Activated naive CD4-positive, alpha-beta T cell treated with anti-CD3 and anti-CD28 coated beads, Interleukin-2, amount 50 U/mL, for 16 hours (primary cell): ENCODE results near the gene VSX1.
A peak's percentile ranks its signal among the peaks of the same experiment; 100 is the strongest.

ENCODE experiments used
- DNase-seq: peaks from one replicate; pipeline ENCODE4 v3.0.0-alpha.2; 2020

The VSX1 gene

DNA sequence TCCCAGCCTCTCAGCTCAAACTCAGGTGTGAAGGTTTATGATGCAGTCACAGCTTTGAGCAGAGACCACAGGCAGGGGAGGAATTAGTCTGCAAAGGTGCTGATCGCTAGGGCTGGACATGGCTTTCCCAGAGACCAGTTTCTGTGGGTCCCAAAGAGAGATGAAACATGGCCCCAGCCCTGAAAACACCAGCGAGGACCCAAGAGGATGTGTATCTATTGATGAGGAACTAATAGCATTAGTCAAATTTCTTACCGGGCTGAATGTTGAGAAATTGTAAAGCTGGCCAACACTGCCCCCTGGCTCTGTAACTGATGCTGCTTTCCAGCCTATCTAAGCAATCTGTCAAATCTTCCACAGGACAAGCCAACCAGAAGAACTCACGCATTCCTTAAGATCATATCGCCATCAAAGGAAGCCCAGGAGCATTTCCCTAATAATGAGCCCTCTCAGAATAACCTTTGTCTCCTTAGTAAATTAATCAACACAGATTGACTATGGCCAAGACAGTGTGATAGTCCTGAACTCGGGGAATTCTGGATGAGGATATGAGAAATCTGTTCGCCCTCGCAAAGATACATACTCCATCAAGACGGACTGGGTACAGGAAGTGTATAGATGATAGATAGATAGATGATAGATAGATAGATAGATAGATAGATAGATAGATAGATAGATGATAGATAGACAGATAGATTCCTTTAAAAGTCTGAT lies 16.2 kb downstream of the VSX1 start:
- peak; percentile 66 for DNase-seq

DNA sequence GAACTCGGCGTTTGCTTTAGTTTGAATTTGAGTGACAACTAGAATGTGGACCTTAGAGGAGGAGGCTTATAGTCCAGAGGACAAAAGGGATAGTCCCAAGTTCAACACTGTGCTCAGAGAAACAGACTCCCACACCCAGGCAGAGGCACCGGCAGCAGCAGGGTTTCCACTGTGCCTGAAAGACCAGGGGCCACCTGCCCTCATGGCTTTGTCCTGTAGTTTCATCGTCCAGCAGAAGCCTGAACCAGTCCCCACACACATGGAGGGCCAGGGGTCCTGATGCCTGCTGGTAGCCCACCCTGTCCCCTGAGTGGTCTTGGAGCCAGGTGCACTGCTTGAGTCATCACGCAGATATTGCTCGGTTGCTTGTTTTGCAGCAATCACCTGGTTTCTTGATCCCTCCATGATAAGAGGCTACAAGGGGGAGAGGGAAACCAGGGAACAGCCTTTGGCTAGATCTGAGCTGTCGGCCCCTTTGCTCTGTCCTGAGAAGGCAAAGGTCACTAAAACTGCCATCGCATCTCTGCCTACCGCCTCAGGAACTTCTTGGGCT lies 16.8 kb downstream of the VSX1 start:
- no peak for DNase-seq

DNA sequence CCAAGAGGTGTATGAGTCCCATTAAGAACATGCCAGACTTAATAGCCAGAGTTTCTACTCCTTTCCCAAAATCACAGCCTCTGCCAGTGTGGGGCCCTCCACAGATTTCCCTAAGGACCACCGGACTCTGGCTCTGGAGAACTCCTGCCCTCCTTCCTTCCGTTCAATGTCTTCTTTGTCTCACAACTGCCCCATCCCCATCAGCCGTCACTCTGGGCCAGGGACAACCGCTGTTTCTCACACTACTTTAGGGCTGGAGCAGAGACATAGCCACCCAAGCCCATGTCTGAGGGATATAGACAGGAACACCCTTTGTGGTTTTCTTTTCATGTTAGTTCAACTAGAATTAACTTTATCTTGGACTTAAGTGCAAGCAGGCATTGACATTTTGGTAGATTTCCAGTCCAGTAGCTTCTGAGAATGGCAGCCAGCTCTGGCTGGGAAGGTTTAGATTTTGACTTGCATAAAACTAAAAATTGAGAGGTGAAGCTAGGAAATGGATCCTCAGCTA lies 17.3 kb downstream of the VSX1 start:
- no peak for DNase-seq

DNA sequence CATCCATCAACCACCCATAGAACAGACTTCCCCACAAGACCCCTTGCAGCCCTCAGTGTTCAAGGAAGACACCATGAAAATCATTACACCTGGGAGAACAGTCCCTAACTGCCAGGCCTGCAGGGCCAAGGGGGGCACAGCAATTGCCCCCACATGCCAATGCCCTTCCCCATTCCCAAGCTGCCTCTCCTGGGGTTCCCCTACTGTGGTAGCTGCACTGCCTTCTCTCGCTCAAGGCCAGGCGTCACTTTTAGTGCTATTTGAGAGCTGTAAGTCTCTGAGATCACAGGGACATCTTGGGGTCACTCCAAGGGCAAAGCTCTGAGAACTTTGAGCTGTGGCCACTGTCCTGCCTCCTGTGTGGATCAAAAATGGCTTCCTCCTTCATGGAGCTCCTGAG lies 18.0 kb downstream of the VSX1 start:
- DNase-seq, result no peak

DNA sequence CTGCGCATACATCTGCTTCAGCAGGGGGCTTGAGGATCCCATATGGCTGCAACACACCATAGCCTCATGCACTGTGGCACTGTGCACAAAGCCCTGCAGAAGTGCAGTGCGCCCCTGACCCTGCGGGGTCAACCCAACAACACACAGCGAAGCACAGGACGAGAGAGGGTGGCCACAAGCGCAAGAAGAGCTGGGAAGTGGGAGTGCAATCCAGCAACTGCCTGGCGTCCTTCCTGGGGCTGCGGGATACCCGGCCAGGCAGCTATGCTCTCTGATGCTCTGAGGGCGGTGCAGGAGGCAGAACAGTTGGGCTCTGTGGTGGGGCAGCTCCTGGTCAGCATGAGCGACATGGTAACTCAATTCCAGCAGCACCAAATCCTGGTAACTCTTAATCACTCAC lies 18.4 kb downstream of the VSX1 start:
- no peak for DNase-seq

DNA sequence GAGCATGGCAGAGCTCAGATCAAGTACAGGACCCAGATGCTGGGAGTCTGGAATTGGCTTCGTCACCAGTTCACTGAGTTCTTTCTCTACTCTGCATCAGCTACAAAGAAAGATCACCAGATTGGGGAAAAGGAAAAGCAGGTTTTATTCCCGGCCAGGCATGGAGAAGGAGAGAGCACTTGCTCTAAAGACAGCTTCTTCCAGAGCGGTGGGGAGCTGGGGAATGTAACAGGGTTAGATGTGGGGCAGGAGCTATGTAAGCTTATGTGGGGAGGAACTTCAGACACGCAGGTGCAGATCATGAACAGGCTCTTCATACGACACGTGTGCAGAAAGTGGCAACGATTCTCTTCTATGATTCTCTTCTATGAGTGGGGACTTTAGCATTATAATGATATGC lies 19.1 kb downstream of the VSX1 start:
- DNase-seq, result no peak

DNA sequence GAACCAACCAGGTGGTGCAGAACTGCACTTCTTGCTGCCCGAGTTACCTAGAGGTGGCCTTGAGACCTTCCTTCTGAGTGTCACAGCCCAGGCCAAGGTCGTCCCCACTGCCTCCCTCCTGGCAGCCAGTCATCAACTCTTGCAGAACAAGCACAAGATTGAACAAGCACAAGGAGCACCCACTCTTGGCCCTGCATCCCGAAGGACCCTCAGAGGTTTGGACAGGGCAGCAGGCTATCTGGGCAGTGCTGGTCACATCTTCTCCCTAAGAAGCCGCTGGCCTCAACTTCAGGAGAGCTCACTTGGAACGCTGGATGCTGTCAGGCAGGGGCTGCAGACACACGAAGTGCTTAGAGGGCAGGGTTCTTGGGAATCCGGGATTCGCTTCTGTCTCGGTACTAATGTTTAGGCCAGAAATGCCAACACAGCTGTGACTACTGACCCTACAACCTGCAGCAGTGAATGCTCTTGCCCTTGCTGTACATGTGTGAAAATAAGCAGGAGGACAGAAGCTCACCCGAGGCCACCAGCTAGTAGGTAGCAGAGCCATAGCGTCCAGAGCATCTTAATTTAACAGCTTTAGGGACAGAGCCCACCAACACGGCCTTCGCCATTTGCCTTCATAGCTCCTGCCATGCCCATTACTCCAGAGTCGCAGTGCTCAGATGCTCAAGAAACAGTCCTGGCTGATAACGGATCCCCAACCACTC lies 20.0 kb downstream of the VSX1 start:
- DNase-seq, result no peak

DNA sequence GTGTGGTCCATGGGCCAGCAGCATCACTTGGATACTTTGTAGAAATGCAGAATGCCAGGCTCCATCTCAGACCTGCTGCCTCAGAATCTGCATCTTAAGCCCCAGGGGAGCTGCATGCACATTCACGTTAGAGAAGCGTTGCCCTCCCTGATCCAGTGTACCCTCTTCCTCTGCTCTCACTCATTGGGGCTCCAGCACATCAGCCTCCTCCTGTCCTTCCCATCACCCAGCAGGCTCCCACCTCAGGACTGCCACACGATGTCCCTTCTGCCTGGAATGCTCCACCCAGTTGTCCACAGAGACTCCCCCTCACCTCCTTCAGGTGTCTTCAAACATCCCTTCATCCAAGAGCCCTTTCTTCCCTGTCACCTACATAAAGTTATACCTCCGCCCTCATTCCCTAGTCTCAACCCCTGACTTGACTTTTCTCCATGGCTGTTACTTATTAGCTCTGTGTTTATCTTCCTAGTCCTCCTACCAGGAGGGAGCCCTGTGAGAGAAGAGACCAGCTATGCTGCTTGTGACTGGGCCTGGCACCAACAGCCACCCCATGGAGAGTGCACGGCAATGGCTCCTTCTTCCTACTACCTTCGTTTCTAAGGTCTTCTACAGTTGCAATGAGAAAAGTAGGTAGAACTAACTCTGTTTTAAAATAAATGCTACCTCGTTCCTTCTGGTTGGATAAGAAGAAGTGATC lies 20.7 kb downstream of the VSX1 start:
- DNase-seq, result no peak

DNA sequence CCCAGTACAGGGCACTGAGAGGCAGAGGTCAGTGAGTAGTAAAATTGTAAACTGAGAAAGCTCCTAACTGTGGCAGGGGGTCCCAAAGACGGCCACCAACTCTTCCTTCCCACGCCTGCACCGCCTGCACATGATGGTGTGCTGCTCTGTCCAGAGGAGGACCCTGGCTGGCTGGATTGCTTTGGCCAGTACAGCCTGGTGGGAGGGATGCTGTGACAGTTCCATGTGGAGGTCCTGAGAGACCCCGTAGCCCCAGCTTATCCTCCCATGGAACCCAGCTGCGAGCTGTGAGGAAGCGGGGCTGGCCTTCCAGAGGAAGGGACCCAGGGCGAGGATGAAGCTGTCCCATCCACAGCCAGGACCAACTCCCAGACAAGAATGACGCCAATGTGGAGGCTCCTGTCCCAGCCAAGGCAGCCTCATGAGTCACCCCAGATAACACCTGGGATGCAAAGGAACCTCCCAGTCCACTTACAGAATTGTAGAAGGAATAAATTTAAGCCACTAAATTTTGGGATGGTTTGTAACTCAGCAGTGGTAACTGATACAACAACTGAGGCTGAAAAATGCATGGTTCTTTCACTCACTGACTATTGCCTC lies 22.0 kb downstream of the VSX1 start:
- no peak for DNase-seq

DNA sequence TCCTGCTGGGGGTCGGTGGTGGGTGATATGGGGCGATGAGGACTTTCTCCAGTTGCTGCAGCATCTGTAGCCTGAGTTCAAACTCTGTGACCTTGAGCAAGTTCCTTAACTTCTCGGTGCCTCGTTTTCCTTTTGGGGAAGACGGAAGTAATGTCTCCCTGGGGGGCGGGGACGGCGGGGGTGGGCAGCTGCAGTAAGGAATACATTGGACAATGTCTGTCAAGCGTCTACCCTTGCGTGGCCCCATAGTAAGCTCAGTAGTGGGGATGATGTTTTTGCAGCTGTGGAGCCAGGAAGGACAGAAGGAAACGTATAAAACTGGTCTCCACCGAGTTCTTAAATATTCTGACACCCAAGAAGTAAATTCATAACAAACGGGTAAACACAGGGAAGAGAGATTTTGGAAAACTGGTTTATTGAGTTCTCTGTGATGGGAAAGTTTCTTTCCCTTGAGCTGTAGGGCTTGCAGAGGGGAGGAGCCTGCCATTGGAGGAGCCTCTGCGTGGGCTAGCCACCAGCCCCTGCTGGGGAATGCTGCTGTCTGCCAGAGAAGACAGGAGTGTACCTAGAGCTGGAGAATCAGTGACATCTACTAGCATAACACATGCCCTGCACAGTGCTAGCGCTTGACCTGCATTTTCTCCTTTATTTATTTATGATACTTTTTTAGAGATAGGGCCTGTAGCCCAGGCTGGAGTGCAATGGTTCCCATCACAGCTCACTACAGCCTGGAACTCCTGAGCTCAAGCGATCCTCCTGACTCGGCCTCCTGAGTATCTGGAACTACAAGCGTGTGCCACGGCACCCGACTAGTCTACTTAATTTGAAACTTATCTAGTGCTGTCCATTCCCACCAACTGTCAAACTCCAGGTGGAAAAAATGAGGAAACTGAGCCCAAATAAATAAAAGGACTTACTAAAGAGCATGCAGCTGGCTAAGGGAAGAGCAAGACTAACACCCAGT lies 22.8 kb downstream of the VSX1 start:
- DNase-seq, result no peak

DNA sequence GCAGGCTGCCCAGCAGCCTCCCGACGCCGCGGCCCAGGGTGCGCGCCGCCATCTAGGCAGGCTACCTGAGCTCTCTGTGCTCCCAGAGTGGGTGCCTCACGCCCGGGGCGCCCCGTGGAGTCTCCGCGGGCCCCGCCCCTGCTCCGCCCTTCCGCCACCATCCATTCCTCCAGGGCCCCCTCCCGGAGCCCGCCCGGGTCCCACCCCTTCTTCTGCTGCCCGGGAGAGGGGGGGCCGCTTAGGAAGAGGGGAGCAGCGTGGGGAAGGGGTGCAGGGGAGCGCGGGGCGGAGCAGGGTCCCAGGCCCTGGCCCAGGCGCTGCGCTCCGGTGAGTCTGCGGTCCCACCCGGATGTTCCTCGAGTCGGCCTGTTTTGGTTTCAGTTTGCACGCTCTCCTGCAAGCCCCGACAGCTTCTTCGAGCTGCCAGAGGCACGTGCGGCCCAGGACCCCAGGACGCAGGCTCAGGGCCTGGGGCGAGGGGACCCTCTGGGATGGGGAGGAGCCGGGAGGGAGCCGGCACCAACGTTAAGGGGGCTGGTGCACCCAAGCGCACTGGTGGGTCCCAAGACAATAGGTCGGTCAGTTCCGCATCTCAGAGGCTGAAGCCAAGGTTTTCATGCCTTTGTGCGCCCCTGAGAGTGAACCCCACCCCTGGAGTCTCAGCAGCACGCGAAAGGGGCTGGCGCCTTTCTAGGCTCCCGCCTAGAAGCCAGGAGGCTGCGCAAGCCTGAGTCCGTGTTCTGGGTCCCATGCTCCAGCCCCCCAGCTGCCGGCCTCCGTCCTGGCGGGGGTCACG lies 23.7 kb downstream of the VSX1 start, which contains the start of gene ACSS1:
Gene ACSS1, minus strand, starts transcription at position 89 of the 796 bp plus-strand sequence. Its CDS starts 37 bp downstream, at position 52.
- peak; percentile 71 for DNase-seq

DNA sequence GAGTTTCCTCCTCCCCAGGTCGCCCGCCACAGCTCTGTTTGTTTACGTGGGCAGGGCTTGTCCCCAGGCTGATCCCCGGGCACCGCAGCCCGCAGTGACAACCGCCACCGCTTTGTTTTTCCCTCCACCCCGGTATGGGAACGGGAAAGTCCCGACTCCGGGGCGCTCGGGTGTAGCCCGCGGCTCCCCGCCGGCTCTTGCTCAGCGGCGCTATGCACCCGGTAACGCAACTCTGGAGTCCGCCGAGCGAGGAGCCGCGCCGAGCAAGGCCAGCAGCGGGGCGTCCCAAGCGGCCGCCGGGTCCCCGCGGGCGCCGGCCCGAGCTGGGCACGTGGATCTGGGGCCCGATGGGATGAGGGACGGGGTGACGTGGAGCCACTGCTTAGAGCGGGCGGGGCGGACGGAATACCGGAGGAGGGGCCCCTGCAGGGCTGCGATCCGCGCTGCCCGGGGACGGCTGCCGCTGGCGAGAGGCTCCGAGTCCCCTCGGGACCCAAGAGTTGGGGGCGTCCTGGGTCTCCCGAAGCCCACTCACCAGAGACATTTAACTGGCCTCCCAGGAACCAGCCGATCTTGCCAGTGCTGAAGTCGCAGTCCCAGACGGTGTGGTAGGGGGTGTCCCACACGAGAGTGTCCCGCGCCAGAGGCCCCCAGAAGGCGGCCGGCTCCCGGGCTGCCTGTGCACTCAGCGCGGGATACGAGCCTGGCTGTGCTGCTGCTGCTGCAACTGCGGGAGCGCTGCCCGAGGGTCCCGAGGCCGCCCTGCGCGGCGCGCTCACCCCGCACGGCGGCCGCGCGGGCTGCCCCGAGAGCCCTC lies 24.5 kb downstream of the VSX1 start:
- DNase-seq, result peak; percentile 64

DNA sequence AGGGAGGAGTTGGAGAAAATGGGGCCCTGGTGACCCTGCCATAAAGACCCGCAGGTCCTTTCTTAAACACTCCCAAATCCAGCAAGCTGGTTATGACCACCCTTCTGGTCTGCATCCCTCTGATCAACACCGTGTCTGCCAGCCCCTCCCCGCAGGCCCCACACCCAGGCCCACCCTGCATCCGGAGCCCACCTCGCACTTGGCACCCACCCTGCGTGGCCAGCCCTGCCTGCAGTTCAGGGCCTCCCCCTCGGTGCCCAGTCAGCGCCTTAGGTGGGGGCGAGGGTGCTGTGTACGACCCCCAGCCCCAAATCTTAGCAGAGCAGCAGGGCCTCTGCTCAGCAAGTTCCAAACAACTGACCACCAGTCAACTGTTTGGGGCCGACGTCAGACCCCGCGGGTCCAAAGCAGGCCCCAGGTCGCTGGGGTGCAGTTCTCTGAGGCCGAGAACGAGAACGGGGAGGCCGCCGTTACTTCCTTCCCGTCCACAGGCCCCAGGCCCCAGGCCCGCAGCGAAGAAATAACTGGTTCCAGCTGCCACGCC lies 25.2 kb downstream of the VSX1 start:
- DNase-seq, result no peak

DNA sequence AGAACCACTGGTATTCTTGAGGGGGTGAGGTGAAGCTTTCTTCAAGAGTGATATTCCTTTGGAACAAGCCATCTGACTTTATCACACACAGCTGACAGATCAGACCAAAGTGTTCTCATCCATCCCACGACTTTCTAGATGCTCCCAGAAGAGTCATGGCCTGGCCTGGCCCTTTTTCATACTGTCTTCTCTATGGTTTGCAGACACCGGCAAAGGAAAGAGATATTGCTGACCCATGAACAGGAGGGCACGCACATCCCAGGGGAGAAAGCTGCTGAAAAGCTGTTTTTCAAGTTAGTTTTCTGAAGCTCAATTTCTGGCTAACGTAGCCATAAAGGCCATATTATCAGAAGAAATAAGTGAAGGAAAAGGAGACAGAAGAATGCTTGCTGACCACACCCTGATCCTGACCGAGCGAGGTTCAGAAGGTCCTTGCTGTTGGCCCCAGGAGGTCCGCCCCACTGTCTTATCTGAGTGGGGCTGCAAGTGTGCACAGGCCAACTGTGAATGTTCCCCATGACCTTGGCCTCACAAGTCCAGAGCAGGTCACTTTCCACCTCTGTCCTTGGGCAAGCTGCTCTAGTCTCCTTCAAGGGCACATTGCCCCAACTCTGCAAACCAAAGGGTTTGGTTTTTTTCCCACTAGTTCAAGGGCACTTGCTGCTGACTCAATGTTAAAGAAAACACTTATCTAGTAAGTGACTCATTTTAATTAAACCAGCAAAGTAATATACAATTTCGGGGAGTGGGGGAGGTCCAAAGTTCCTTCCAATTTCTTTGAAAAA lies 26.0 kb downstream of the VSX1 start:
- no peak for DNase-seq

DNA sequence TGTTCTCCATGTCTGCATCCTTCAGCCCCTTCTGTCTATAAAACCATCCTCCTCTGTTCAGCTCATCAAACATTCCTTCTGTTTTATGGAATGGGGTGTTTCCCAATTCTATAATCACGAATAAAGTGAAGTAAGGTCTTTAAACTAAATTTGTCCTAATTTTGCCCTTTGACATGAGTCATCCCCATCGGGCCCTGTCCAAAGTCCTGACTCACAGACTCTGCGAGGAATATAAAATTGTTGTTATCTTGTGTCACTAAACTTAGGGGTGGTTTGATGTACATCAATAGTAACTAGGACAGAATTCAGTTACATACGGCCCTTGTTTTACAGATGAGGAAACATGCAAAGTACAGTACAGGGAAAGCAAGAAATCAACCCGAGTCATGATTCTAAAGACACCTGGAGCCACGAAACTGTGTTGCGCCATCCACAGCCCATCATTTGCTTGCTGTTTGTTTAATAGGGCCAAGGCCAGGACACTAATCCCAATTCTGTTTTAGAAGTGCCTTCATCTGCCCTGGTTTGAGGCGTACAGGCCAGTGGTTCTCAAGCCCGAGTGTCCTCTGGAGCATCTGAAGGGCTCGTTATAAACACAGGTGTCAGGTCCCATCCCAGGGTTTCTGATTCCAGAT lies 26.8 kb downstream of the VSX1 start:
- no peak for DNase-seq

DNA sequence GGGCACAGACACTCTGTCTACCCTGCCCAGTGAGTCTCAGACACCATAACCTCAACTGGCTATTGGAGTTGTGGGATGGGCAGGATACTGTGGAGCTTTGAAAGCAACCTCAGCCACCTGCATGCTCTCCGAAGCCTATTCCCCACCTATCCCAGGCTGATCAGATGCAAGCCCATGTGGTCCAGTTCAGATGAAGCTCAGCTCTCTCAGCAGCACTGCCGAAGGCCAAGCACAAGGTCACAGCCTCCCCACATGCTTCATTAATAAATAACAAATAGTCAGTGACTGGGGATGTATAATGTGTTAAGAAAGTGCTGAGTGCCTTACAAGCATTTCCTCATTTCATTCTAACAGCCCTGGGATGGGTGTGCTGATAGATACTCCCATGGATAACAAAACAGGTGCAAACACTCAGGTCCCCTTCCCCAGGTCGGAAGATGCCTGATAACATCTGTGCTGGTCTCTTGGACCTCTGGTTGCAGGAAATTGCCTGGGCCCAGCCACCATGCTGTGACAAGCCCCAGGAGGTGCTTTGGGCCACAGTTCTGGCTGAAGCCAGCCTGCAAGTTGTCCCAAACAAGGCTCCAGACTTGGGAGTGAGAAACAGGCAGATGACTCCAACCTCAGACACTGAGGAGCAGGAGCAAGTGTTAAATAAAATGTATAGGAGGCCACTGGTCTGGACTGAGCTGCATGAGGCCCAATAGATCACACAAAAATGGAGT lies 27.7 kb downstream of the VSX1 start:
- no peak for DNase-seq

DNA sequence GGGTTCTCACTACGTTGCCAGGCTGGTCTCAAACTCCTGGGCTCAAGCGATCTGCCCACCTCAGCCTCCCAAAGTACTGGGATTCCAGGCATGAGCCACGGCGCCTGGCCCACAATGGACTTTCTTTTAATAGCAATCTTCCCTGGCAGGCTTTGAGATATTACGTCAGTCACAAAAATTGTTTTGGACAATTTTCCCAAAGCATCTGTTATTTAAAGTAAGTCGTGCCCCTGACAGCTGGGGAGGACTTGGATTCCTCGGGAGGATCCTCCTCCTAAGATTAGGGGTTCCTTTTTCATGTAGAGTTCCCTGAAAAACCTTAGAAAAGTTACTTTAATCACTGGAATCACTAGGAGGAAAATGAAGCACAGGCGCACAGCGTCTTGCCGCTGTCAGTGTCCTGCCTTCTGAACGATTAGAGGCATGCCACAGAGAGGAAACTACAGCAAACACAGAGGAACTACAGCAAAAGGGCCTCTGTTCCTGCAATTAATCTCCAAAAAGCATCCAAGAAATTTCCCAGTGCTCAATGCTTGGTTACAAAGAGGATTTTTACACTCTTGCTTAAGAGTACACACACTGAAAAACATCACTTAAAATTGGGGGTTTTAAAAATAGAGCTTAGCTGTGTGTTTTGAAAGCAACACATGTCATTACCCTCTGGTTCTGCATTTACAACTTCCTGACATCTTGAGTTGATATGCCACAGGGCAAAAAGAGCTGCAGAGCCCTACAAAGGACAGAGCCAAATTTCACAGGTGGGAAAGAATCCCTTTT lies 28.5 kb downstream of the VSX1 start:
- no peak for DNase-seq
